ENCODE data around the gene RGS7.

GRCh38 chr1:241079047-241079446 lies 278.0 kb downstream of the RGS7 start:
- TF ChIP-seq CTCF (IDR thresholded peaks at IDR 0.05 in 8 of 11, conservative IDR thresholded peaks at IDR 0.05 in 3 of 11) (no peak), POLR2AphosphoS5 (IDR thresholded peaks at IDR 0.05) (no peak)
